ENCODE results near the gene TLN1.

TLN1 gene

DNA sequence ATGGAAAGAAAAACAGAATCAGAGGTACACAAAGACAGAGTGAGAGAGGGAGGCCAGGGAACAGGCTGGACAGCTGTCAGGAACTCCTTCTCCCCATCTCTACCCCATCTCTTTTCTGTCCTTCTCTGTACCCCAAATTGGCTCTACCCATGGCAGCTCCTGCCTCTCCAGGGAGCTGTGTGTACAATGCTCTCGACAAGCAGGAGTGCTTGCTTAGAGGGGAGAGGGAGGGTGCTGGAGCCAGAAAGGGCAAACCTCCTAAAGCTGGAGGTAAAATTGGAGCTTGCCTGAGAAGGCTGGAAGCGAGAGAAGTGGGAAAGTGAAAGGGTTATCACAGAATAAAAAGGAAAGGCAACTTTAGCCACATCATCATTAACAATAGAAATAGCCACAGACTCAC is 48.7 kb downstream of the TLN1 start:
- DNase-seq, result no peak

DNA sequence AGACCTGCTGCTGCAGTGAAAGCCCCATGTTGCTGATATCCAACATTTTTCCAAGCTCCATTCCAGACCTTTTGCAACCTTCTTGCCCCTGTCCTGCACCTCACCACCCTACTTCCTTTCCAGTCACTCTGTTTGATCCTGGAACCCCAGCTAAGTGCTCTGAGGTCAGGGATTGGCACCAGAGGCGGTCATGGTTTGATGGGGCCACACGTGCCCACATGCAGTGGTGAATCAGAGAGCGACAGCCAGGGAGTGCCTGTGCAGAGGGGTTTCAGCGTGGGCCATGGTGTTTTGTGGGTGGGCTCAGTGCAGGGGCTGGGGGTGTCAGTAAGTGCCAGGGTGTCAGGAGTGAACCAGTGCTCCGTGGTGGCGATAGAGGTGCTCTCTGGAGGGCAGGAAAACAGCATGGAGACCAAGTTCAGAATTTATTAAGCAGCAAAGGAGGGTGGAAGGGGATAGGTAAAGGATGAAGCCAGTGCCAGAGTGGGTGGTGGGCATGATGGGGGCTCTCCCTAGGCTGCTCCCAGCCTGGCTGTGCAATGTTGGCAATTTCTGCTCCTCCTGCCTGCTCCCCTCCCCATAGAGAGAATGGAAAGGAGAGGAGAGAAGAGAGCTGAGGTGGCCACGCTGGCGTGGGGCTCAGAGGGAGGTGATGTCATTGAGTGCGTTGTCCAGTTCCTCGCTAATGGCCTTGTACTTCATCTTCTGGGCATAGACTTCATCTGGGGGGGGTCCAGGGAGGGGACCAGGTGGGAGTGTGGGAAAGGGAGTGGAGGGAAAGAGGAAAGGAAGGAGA is 49.3 kb downstream of the TLN1 start:
- DNase-seq, result no peak

DNA sequence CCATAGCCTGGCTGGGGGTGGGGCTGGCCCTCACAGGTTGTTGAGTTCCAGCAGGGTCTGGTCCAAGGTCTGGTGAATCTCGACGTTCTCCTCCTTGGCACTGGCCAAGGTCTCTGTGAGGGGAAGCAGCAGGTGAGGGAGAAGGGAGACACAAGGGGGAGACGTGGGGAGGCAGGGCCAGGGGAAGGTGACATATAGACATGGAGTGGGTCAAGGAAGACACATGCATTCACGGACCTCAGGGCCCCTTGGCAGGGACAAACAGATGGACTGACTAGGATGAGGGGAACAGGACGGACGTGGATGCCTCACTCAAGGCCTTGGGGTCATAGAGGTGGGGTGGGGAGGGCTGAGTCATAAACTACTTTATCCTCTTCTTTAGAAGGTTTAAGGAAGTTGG is 49.9 kb downstream of the TLN1 start:
- no peak for DNase-seq

DNA sequence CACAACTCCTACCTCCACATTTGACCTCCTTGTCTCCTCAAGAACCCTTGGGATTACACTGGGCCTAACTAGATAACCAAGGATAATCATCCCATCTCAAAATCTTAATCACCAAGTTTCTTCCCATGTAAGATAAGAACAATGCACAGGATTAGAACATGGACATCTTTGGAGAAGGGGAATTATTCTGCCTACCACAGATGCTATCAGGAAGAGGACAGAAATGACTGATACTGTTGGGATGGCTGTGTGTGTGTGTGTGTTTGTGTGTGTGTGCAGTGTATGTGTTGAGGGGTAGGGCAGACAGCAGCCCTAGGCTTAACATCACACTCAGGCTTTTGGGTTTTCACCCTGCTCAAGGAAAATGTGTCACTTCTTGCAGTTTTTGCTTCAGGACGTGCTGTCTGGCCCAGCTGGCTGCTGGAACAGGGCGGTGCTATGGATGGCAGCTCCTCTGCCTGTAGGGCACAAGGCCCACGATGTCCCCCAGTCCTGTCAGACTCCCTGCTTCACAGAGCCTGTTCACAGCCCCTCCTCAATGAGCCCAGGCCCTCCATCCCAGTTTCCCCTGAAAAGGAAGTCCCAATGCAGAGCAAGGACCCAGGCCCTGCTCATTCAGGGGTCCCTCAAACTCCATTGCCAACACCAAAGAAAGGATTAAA is 50.5 kb downstream of the TLN1 start:
- DNase-seq, result no peak

DNA sequence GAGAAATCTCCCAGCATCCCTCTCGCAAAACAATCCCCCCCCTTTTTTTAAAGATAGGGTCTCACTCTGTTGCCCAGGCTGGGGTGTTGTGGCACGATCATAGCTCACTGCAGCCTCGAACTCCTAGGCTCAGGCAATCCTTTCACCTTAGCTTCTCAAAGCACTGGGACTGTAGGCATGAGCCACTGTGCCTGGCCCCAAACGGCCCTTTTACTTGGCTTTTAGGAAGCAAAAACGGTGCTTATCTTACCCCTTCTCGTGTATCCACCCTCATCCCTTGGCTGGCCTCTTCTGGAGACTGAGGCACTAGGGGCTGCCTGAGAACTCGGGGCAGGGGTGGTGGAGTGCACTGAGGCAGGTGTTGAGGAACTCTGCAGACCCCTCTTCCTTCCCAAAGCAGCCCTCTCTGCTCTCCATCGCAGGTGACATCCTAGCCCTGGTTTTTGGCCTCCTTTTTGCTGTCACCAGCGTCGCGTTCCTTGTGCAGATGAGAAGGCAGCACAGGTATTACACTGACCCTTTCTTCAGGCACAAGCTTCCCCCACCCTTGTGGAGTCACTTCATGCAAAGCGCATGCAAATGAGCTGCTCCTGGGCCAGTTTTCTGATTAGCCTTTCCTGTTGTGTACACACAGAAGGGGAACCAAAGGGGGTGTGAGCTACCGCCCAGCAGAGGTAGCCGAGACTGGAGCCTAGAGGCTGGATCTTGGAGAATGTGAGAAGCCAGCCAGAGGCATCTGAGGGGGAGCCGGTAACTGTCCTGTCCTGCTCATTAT is 51.5 kb downstream of the TLN1 start:
- DNase-seq, result no peak

DNA sequence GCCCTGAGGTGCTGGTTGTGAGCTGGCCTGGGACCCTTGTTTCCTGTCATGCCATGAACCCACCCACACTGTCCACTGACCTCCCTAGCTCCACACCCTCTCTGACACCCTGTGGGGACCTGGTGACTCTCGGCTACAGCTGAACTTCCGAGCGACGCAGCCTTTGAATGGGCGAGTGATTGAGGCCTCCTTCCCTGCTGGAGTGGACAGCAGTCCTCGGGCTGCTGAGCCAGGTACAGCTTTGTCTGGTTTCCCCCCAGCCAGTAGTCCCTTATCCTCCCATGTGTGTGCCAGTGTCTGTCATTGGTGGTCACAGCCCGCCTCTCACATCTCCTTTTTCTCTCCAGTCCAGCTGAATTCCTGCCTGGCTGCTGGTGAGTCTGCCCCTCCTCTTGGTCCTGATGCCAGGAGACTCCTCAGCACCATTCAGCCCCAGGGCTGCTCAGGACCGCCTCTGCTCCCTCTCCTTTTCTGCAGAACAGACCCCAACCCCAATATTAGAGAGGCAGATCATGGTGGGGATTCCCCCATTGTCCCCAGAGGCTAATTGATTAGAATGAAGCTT is 52.1 kb downstream of the TLN1 start:
- DNase-seq, result no peak

DNA sequence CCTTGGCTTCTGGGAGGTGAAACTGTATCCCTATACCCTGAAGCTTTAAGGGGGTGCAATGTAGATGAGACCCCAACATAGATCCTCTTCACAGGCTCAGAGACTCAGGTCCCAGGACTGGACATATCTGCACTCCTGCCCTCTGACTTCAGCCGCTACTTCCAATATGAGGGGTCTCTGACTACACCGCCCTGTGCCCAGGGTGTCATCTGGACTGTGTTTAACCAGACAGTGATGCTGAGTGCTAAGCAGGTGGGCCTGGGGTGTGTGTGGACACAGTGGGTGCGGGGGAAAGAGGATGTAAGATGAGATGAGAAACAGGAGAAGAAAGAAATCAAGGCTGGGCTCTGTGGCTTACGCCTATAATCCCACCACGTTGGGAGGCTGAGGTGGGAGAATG is 52.9 kb downstream of the TLN1 start:
- DNase-seq, result no peak

DNA sequence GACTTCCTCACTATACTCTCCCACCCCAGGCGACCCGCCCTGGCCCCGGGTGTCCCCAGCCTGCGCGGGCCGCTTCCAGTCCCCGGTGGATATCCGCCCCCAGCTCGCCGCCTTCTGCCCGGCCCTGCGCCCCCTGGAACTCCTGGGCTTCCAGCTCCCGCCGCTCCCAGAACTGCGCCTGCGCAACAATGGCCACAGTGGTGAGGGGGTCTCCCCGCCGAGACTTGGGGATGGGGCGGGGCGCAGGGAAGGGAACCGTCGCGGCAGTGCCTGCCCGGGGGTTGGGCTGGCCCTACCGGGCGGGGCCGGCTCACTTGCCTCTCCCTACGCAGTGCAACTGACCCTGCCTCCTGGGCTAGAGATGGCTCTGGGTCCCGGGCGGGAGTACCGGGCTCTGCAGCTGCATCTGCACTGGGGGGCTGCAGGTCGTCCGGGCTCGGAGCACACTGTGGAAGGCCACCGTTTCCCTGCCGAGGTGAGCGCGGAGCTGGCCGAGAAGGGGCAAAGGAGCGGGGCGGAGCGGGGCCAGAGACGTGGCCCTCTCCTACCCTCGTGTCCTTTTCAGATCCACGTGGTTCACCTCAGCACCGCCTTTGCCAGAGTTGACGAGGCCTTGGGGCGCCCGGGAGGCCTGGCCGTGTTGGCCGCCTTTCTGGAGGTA is 56.1 kb downstream of the TLN1 start:
- DNase-seq, result peak; percentile 60 to 65

DNA sequence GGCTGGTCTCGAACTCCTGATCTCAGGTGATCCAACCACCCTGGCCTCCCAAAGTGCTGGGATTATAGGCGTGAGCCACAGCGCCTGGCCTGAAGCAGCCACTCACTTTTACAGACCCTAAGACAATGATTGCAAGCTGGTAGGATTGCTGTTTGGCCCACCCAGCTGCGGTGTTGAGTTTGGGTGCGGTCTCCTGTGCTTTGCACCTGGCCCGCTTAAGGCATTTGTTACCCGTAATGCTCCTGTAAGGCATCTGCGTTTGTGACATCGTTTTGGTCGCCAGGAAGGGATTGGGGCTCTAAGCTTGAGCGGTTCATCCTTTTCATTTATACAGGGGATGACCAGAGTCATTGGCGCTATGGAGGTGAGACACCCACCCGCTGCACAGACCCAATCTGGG is 56.8 kb downstream of the TLN1 start:
- DNase-seq, result no peak

DNA sequence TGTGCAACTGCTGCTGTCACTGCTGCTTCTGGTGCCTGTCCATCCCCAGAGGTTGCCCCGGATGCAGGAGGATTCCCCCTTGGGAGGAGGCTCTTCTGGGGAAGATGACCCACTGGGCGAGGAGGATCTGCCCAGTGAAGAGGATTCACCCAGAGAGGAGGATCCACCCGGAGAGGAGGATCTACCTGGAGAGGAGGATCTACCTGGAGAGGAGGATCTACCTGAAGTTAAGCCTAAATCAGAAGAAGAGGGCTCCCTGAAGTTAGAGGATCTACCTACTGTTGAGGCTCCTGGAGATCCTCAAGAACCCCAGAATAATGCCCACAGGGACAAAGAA is 58.0 kb downstream of the TLN1 start:
- DNase-seq, result no peak

DNA sequence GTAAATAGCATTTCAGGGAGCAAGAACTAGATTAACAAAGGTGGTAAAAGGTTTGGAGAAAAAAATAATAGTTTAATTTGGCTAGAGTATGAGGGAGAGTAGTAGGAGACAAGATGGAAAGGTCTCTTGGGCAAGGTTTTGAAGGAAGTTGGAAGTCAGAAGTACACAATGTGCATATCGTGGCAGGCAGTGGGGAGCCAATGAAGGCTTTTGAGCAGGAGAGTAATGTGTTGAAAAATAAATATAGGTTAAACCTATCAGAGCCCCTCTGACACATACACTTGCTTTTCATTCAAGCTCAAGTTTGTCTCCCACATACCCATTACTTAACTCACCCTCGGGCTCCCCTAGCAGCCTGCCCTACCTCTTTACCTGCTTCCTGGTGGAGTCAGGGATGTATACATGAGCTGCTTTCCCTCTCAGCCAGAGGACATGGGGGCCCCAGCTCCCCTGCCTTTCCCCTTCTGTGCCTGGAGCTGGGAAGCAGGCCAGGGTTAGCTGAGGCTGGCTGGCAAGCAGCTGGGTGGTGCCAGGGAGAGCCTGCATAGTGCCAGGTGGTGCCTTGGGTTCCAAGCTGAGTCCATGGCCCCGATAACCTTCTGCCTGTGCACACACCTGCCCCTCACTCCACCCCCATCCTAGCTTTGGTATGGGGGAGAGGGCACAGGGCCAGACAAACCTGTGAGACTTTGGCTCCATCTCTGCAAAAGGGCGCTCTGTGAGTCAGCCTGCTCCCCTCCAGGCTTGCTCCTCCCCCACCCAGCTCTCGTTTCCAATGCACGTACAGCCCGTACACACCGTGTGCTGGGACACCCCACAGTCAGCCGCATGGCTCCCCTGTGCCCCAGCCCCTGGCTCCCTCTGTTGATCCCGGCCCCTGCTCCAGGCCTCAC is 58.6 kb downstream of the TLN1 start, which contains the start of gene CA9:
CA9 (plus strand) TSS at position 797 of the 893 bp plus-strand sequence; CDS start at position 829, 32 bp downstream.
- no peak for DNase-seq

DNA sequence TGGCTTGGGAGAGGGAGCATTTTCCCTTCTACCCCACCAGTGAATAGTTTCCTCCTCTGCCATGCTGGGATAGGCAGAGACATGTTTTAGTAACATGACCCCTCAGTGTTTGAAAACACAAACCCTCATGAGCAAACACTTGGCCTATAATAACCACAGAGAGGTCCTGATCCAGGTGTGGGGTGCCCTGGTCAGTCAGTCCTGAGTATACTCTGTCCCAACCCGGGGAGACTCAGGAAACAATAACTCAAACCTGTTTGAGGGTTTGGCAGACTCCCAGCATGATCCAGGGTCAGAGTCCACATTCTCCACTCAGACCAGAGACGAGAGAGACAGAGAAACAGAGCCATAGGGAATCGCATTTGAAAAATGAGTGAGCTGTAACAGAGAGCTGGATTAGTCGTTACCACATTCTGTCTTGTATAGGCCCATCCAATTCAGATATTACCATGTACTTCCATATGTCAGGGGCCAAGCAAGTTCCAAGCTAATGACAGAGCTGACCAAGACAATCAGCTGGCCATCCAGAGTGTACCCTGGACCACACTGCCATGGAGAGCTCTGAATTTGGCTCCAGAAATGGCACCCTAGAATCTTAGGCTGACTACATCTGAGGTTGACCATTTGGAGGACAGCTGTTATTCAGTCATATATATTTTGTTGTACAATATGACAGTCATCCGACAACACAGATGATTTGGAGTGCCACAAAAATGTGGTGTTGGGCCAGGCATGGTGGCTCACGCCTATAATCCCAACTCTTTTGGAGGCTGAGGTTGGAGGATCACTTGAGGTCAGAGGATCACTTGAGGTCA is 62.5 kb downstream of the TLN1 start:
- no peak for DNase-seq

DNA sequence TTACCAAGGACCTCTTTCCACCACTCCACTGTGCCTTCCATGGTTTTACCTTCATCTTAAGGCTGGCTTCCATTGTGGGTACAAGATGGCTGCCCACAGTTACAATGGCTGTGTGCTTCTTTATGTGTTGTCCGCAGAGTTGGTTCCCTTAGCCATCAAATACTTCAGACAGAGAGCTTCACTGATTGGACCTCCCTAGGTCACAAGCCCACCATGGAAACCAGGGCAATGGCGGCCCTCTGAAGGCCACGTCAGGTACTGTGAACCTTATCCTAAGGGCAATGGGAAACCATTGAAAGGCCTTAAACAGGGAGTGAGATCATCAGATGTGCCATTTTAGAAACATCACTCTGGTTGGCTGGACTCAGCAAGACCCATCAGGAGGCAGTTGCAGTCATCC is 64.1 kb downstream of the TLN1 start:
- no peak for DNase-seq

DNA sequence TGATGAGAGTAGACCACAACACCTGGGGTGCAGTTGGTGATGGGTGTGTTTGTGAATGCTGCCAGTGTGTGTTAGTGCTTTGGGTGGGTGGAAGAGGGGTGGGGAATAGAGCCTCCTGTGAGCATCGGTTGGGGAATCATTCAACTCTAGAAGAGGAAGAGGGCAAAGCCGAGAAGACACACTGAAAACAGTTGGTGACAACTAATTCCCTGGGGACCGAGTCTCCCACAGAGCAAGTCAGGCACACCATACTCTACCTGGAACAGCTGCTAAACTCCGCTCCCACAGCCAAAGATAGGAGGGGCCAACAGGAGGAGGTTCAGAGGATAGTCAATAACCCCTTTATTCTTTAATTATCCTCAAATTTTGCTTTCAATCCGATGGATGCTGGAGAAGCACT is 65.4 kb downstream of the TLN1 start:
- no peak for DNase-seq

DNA sequence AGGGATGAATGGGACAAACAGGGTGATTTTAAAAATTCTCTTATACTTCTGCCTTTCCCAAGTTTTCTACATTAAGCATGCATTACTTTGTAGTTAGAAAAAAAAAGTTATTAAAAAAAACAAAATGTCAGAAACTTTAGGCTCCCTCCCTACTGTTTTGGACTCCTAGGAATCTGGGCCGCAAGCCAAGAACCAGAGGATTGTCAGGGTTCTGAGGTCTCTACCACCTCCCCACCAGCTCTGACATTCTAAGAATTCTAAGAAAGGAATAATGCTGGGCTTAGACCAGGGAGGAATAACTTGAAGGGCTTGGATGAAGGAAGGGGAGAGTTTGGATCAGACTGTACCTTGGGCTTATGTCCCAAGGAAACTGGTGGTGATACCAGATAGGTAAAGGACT is 66.0 kb downstream of the TLN1 start:
- no peak for DNase-seq

DNA sequence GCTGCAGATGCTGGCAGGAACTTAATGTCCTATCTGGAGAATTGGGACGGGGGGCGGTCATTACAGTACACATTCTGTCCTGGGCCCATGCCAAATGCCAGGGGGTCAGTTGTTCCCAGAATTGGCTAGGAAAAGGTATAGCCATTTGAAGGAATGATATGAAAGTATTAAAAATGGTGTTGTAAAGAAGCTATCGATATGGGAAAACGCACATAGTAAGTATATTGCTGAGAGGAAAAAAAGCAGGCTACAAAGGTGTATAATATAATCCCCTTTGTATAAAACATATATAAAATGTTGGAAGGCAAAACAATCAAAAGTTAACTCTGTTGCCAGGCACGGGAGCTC is 66.5 kb downstream of the TLN1 start:
- no peak for DNase-seq

DNA sequence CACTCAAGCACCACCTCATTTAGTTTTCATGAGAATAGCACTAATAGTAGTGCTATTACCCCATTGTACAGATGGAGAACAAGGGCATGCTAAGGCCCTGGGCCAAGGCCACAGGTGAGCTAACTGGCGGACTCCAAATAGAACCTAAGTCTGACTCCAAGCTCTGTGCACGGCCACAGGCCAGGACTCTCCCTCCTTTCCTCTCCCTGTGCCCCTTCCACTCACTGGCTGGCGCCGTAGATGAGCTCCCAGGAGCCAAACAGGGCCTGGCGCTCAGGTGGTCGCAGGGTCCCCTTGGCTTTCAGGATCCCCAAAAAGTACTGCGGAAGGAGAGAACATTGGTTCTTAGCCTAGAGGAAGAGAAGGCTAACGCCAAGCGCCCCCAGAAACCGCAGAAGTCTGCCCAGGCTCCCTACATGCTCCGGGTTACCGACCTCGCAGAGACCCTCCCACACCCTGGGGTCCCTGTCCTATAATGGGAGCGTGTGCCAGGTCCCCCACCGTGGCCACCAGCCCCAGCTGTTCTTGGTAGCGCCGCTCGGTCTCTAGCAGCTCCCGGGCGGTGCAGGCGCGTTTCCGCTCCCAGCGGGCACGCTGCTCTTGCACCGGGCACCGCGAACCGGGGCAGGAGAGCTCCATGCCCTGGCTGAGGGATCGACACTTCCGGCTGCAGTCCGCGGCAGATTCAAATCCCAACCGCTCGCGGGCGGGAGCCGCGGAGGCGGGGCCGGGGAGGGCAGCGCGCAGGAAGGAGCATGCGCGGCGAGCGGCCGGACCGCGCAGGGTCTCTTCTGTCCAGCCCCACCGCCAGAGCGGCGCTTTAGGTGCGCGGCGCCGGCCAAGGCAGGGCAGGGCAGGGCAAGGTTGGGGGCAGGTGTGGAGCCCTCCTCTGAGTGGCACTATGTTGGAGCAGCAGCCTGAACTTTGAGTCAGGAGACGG is 67.2 kb downstream of the TLN1 start, which contains the start of gene ARHGEF39:
ARHGEF39 (minus strand) TSS at position 665 of the 940 bp plus-strand sequence; CDS start at position 639, 26 bp downstream.
- peak; percentile 87 to 89 for DNase-seq

DNA sequence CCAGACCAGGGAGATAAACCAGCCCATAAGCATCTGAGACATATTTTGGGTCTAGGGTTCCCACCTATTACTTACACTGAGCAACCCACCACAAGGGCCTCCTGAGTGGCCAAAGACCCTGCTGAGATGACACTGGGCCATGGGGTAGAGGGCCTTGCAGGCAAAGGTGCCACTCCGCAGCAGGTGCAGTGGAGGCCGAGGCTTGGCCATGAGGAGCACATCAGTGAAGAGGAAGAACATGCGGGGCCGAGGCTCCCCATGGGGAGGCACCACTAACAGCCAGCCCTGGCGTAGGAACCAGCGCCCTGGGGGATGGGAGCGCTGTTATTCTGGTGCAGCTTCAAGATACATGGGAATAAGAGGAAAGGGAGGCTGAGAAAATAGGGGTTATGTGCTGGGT is 69.6 kb downstream of the TLN1 start:
- DNase-seq, result no peak

DNA sequence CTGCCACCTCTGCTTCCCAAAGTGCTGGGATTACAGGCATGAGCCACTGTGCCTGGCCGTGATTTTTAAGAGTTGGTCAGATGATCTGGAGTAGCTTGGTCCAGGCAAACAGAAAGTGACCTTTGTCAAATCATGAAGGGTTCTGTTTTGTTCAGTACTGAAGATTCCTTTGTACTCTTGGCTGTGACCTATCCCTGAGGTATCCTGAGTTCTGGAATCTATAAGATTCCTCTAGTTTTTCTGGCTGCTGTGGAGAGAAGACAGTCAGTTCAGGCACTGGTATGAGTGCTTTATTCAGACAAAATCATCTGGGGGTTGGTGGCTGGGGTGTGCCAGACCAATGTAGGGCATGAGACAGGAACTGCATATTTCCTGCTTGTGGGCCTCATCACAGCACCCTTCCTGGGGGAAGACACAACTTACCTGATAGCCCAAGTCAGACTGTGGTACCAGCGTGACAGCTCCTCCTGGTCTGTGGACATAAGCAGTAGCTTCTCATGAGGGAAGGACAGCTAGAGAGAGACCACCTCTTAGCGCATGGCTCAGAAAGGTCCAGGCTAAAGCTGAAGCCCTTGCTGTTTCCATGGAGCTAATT is 70.1 kb downstream of the TLN1 start:
- DNase-seq, result no peak
